ENCODE data around the gene SNRPE.

The SNRPE gene

DNA sequence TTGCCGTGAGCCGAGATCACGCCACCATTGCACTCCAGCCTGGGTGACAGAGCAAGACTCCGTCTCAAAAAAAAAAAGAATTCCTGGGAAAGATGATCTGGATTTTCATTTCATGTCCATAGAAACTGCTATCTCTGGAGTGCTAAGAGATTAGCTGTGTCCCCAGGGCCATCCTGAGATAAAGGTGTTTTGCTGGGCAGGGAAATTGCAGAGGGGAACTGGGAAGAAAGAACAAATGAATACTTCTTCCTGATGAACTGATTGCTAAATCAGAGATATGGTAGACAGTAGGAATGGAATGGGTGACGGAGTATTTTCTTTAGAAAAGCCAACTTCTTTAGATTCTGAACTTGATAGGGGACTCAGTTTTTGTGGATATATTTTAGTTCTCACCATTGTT, 19.2 kb downstream of the SNRPE start:
- no peak for DNase-seq (ENCODE audit: low read depth)

DNA sequence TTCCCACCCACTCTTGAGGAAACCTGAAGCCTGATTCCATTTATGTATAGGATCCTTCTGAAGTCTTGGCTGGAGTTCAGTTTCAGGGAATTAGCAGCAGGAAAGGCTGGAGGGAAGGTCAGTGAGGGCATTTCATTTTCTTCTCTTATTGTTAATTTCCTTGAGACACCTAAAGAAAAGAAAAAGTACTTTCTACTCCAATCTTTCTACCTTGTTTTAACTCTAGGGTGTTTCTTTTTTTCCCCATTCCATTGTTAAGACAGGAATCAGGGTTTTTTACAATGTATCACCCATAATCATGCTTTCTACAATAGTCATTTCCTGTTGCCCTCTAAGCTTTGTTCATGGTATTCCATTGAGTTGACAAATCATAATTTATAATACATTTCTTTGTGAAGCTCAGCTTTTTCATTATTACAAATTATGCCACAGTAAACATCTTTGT, 27.4 kb downstream of the SNRPE start:
- no peak for DNase-seq (ENCODE audit: low read depth)

DNA sequence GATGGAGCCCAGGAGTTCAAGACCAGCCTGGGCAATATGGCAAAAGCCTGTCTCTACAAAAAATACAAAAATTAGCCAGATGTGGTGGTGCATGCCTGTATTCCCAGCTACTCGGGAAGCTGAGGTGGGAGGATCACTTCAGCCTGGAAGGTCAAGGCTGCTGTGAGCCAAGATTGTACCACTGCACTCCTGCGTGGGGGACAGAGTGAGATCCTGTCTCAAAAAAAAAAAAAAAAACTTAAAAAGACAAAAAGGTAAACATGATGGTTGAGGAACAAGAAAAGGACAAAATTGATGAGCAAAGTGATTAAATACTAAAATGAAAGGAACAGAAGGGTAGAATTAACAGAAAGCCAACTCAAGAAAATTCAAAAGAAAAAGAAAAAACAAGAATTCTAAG, 30.6 kb downstream of the SNRPE start:
- no peak for DNase-seq (ENCODE audit: low read depth)

DNA sequence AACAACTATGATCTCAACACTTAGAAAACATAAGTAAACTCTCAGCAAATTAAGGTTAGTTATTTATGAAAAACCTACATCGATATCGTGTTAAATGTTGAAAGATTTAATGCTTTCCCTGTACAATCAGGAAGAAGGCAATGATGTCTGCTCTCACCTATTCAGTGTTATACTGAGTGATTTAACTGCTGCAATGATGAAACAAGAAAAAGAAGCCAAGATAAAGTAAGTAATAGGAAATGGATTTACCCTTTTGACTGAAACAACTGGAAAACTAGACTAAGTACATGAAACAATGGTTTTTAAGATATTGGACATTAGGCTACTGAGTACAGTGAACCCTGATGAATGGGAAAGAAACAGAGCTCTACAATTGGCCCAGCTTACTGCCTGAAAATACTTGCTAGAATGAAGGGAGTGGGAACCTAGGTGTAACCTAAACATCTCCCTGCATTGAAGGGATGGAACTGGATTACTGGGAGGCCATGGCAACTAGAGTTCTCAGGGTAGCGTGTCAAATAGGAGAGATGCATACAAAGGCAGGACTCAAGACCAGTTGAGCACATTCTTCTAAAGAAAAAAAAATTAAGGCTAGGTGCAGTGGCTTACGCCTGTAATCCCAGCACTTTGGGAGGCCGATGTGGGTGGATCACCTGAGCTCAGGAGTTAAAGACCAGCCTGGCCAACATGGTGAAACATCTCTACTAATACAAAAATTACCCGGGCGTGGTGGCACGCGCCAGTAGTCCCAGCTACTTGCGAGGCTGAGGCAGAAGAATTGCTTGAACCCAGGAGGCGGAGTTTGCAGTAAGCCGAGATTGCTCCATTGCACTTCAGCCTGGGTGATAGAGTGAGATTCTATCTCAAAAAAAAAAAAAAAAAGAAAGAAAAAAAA, 37.3 kb downstream of the SNRPE start:
- DNase-seq (ENCODE audit: low read depth): no peak

DNA sequence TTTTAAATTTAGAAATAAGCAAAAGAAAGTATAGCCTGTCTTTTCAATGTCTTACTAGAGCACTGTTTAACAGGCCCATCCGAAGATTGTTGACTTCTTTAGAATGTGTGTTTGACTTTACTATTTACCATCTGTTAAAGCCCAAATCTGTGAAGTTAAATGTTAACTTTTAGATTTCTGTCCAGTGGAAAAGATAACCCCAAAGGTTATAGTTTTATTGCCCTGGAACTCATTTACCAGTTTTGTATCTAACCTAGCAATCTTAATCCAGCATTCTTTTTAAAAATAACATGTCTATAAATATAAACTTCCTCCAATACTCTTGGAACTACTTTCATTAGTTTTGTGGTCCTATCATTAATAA, 37.9 kb downstream of the SNRPE start:
- no peak for DNase-seq (ENCODE audit: low read depth)

DNA sequence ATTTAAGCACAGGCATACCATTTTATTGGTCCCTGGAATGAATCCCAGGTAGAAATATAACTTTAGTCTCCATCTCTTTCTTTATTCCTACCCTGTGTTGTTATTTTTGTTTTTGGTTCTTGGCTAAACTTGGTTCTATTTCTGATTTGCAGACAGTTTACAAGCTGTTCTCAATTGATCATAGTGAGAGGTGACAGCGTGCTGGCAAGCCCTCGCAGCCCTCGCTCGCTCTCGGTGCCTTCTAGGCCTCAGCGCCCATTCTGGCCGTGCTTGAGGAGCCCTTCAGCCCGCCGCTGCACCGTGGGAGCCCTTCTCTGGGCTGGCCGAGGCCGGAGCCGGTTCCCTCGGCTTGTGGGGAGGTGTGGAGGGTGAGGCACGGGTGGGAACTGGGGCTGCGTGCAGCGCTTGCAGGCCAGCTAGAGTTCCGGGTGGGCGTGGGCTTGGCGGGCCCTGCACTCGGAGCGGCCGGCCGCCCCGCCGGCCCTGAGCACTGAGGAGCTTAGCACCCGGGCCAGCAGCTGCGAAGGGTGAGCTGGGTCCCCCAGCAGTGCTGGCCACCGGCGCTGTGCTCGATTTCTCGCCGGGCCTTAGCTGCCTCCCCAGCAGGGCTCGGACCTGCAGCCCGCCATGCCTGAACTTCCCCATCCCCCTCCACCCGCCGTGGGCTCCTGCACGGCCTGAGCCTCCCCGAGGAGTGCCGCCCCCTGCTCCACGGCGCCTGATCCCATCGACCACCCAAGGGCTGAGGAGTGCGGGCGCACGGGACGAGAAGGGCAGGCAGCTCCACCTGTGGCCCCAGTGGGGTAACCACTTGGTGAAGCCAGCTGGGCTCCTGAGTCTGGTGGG, 38.7 kb downstream of the SNRPE start:
- no peak for DNase-seq (ENCODE audit: low read depth)

DNA sequence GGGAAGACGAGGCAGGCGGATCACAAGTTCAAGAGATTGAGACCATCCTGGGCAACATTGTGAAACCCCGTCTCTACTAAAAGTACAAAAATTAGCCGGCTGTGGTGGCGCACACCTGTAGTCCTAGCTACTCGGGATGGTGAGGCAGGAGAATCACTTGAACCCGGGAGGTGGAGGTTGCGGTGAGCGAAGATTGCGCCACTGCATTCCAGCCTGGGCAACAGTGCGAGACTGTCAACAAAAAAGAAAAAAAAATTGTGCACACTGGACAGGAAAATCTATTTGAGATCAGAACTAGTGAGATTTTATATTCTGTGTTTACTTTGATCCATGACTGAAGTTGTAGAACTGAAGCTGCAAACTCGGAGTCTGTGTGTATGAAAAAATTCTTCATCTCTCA, 40.2 kb downstream of the SNRPE start:
- no peak for DNase-seq (ENCODE audit: low read depth)

DNA sequence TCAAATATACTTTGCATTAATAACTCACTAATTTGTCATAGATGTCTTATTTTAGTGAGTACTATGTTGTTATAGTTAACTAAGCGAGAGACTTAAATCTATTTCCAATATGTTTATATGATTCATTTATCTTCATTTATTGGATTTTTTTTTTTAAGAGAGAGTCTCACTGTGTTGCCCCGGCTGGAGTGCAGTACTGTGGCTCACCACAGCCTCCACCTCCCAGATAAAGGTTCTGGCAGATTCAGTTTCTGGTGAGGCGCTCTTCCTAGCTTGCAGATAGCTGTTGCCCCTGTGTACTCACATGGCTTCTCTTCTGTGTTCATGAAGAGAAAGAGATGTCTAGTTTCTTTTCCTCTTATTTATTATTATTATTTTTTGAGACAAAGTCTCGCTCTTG, 43.9 kb downstream of the SNRPE start:
- DNase-seq (ENCODE audit: low read depth): no peak

DNA sequence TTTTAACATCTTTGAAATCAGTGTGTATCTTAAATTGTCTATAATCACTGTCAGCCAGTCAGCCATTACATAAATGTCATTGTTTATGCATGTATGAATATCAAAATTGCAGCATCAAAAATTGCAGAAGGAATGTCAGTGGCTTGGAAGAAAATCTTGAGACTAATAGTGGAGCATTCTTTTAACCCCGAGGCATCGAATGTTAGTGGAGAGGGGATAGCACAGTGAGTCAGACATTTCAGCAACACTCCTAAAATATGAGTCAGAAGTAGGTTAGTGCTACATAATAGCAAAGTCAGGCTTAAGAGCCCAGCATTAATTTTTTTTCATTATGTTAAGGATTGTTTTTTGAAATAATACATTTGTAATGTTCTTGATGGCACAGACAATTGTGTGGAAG, 45.5 kb downstream of the SNRPE start:
- no peak for DNase-seq (ENCODE audit: low read depth)

DNA sequence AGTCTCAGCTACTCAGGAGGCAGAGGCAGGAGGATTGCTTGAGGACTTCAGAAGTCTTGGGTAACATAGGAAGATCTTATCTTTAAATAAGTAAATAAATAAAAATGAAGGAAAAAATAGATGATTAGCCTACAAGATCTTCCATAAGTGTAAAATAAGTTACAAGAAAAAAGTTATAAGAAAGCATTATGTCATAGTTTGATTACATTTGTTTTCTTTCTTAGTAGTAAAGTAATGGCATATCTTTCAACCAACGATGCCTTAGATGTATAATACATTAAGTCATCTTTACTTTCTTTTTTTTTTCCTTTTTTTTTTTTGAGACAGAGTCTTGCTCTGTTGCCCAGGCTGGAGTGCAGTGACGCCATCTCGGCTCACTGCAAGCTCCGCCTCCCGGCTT, 46.5 kb downstream of the SNRPE start:
- no peak for DNase-seq (ENCODE audit: low read depth)

DNA sequence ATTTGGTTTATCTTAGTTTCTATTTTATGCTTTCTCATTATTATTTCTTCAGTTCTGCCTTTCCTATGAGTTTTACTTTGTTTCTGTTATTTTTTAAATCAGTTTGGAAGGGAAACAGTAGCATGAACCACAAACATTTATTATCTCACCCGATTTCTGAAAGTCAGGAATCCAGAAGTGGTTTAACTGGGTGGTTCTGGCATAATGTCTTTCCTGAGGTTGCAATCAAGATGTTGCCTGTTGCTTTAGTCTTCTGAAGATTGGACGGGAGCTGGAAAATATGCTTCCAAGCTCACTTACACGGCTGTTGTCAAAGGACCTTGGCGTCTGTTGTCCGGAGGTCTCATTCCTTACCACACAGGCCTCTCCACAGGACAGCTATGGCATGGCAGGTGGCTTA, 50.4 kb downstream of the SNRPE start:
- DNase-seq (ENCODE audit: low read depth): no peak

DNA sequence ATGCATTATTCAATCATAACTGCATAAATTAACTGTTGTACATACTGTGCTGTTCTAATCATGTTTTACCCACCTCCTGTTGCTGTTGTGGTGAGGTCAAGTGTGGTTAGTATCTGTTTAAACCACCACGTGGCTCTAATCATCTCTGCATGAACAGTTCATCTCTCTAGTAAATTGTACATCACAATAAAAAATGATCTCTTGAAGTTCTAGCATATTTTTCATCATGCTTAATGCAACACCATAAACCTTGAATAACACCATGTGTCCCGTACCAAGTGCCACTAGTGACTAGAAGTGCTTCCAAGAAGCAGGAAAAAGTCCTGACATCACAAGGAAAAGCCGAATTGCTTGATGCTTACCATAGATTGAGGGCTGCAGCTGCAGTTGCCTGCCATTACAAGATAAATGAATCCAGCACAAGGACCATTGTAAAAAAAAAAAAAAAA, 51.7 kb downstream of the SNRPE start:
- no peak for DNase-seq (ENCODE audit: low read depth)

DNA sequence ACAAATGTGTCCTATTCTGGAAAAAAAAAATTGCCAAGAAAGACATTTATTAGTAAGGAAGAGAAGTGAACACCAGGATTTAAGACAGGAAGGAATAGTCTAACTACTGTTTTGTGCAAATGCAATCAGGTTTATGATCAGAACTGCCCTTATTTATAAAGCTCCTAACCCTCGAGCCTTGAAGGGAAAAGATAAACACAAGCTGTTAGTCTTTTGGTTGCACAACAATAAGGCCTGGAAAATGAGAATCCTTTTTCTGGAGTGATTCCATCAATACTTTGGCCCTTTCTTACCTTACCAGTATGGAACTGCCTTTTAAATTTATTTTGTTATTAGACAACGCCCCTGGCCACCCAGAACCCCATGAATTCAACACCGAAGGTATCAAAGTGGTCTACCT, 52.9 kb downstream of the SNRPE start:
- DNase-seq (ENCODE audit: low read depth): no peak

DNA sequence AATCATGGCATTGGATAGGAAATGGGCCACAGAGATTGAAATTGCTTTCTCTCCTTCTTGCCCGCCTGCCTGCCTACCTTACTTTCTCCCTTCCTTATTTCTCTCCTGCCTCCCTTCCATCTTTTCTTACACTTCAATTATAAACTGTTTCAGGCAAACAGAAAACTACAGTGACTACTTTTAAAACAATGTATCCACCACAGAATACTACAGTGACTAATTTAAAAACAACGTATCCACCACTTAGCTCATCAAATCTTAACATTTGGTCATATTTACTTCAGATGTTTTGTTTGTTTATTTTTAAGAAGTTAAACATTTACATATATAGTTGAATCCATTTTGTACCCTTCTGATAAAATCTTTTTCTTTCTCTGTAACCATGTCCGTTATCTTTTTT, 54.4 kb downstream of the SNRPE start:
- no peak for DNase-seq (ENCODE audit: low read depth)

DNA sequence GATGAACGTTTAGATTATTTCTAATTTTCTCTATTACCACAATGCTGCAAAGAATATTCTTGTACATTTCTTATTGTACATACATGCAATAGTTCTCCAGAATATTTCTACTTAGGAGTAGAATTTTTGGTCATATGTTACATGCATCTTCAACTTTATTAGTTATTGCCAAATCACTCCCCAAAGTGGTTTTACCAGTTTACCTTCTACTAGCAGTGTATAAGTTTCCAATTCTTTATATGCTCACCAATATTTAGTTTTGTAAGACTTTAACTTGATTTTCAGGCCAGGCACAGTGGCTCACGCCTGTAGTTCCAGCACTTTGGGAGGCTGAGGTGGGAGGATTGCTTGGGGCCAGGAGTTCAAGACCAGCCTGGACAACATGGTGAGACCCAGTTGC, 55.4 kb downstream of the SNRPE start:
- no peak for DNase-seq (ENCODE audit: low read depth)

Data from activated T-cell treated with anti-CD3 and anti-CD28 coated beads for 48 hours (primary cell).